ENCODE data around the gene BBS9. TPM values are rescaled to one million over a fixed set of nuclear protein-coding genes. Genes with fewer than 3 reads are reported as not detected.

Gene BBS9
- total RNA-seq, 3 donors from 2014 or later = 8.2 to 23.5 (median 15.8) TPM

DNA sequence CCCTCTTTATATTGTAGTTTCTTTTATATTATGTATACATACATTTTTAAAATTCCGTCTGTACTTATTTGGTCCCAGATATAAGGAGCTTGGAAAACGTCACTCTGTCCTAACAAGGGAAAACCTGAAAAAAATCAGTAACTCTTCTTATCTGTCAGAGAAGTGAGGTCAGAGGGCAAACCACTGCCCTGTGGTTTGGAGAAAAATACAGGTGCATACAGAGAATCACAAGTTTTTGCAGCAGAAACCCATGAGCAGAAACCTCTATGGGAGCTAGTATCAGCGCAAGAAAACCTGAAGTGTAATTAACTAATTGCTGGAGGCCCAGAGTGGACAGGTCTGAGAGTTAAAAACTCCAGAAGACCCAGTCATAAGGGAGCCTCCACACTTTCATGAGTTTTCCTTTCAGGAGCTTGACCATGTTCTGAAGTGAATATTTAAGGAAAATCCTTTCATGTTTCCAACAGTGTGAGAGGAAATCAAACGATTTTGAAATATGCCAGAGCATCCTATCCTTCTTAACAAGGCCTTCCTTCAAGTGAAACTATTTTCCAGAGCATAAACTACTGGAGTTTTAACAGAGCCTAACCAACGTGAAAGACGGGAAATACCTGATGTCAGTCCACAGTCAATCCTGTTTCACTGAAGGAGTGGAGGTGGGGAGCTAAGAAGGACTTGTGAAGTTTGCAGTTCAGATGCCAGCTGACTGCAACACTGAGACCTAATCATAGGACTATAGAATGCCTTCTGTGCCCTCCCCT is 485.2 kb downstream of the BBS9 start:
- H3K4me1 ChIP-seq (ENCODE audit: low read depth) = no peaks in the 10 kb centered on the region

DNA sequence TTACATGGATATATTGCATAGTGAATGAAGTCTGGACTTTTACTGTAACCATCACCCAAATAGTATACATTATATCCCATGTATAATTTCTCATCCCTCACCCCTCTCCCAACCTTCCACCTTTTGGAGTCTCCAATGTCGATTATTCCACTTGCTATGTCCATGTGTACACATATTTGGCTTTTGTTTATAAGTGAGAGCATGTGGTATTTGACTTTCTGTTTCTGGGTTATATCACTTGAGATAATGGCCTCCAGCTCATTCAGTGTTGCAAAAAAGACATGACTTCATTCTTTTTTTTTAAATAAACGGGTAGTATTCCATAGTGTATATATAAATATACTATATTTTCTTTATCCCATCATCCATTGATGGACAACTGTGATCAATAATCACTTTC is 487.4 kb downstream of the BBS9 start:
- no peaks in the 10 kb centered on the region for H3K36me3 ChIP-seq (ENCODE audit: low read depth)
- intact Hi-C loops (cut with DNase I, micrococcal nuclease) = no loop called here
- H3K9me3 ChIP-seq = no peaks in the 10 kb centered on the region
- TF ChIP-seq, protein P1, sequence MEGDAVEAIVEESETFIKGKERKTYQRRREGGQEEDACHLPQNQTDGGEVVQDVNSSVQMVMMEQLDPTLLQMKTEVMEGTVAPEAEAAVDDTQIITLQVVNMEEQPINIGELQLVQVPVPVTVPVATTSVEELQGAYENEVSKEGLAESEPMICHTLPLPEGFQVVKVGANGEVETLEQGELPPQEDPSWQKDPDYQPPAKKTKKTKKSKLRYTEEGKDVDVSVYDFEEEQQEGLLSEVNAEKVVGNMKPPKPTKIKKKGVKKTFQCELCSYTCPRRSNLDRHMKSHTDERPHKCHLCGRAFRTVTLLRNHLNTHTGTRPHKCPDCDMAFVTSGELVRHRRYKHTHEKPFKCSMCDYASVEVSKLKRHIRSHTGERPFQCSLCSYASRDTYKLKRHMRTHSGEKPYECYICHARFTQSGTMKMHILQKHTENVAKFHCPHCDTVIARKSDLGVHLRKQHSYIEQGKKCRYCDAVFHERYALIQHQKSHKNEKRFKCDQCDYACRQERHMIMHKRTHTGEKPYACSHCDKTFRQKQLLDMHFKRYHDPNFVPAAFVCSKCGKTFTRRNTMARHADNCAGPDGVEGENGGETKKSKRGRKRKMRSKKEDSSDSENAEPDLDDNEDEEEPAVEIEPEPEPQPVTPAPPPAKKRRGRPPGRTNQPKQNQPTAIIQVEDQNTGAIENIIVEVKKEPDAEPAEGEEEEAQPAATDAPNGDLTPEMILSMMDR (IDR thresholded peaks at IDR 0.05) = no peak
- H3K4me3 ChIP-seq = no peak overlapping the region
- DNase-seq (no peak), ATAC-seq (no peak)
- H3K4me1 ChIP-seq (ENCODE audit: low read depth) = no peaks in the 10 kb centered on the region

More for the DNA sequence above, 485.2 kb downstream of the BBS9 start:
- H3K9me3 ChIP-seq = no peaks in the 10 kb centered on the region
- H3K36me3 ChIP-seq (ENCODE audit: low read depth) = no peaks in the 10 kb centered on the region
- DNase-seq (no peak), ATAC-seq (no peak)
- TF ChIP-seq, protein P1 (IDR thresholded peaks at IDR 0.05) = no peak
- no peak overlapping the region for H3K4me3 ChIP-seq
- intact Hi-C loops (cut with DNase I, micrococcal nuclease) = no loop called here

DNA sequence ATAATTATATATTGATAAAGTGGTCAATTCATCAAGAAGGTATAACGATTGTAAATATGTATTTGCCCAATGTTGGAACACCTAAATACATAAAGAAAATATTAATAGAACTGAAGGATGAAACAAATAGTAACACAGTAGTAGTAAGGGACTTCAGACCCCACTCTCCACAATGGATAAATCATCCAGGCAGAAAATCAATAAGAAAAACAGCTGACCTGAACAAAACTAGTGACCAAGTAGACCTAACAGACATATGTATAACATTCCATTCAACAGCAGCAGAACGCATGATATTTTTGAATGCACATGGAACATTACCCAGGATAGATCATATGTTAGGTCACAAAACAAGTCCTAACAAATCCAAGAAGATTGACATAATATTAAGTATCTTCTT is 489.9 kb downstream of the BBS9 start:
- H3K4me1 ChIP-seq (ENCODE audit: low read depth) = no peaks in the 10 kb centered on the region
- ATAC-seq = no peak
- H3K4me3 ChIP-seq = no peak overlapping the region
- H3K36me3 ChIP-seq (ENCODE audit: low read depth) = no peaks in the 10 kb centered on the region
- intact Hi-C loops (cut with DNase I, micrococcal nuclease) = no loop called here
- no peaks in the 10 kb centered on the region for H3K9me3 ChIP-seq
- TF ChIP-seq, protein P1 (IDR thresholded peaks at IDR 0.05) = no peak
- DNase-seq = no peak

DNA sequence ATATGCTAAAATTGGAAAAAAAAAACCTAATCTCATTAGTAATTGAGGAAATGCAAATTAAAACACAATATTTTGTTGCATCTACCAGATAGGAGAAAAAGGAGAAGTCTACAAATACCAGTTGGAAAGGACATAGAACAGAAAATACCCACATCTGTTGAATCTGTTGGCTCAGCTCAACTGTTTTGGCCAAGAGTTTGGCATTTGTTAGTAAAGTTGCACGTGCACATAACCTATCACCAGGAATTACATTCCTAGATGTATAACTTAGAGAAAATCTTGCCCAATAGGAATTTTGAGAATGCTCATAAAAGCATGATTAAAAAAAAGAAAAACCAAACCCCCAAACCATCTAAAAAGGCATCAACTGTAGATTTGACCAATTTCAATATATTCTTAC is 493.9 kb downstream of the BBS9 start:
- DNase-seq (no peak), ATAC-seq (no peak)
- TF ChIP-seq, protein P1 (IDR thresholded peaks at IDR 0.05) = no peak
- intact Hi-C loops (cut with DNase I, micrococcal nuclease) = no loop called here
- H3K4me1 ChIP-seq (ENCODE audit: low read depth) = no peaks in the 10 kb centered on the region
- no peaks in the 10 kb centered on the region for H3K9me3 ChIP-seq
- no peak overlapping the region for H3K4me3 ChIP-seq
- no peaks in the 10 kb centered on the region for H3K36me3 ChIP-seq (ENCODE audit: low read depth)

DNA sequence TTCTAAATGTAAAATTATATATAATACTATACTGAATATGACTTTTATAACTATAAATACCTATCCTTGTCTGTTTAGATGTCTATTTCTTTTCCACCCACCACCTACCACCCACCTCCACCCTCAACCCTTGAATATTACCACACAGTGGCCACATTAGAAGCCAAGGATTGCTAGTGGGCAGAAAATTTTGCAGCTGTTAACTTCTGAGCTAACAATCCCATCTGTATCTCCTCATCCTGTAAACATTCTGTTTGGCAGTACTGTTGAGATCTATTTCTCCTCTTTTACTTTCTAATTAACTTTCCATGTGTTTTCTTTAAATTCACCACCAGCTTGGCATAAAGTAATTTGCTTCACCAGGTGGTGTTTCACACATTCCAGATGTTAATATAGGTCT is 494.9 kb downstream of the BBS9 start:
- Histone ChIP-seq H3K4me3 (no peak overlapping the region), H3K36me3 (ENCODE audit: low read depth) (no peaks in the 10 kb centered on the region), H3K9me3 (no peaks in the 10 kb centered on the region), H3K4me1 (ENCODE audit: low read depth) (no peaks in the 10 kb centered on the region)
- intact Hi-C loops (cut with DNase I, micrococcal nuclease) = no loop called here
- DNase-seq = no peak
- TF ChIP-seq, protein P1 (IDR thresholded peaks at IDR 0.05) = no peak
- no peak for ATAC-seq
